GM21381 (cell line): Measurements from ENCODE around the gene TP53I13.

ENCODE experiments used
- ATAC-seq: cut with Tn5 transposase; IDR thresholded peaks from one replicate; pipeline ENCODE4 v1.9.1; 2021; ENCODE audit warnings: mild to moderate bottlenecking, moderate library complexity; ENCODE audit not compliant: unreplicated experiment

Gene TP53I13

GRCh38 chr17:29578626-29579485 is 10.4 kb downstream of the TP53I13 start:
- ATAC-seq, result no peak

- ATAC-seq, result peak; percentile 82
Measured at GRCh38 chr17:29579866-29580771, 11.6 kb downstream of the TP53I13 start.

- no peak for ATAC-seq
Measured at GRCh38 chr17:29581583-29582253, 13.2 kb downstream of the TP53I13 start.

- ATAC-seq, result no peak
Measured at GRCh38 chr17:29582254-29582765, 13.8 kb downstream of the TP53I13 start.

- ATAC-seq, result no peak
Measured at GRCh38 chr17:29582772-29583171, 14.3 kb downstream of the TP53I13 start.

- ATAC-seq, result no peak
Measured at GRCh38 chr17:29583324-29584248, 15.1 kb downstream of the TP53I13 start.

- ATAC-seq, result no peak
Measured at GRCh38 chr17:29584452-29585079, 16.1 kb downstream of the TP53I13 start.

- ATAC-seq, result no peak
Measured at GRCh38 chr17:29585080-29585751, 16.7 kb downstream of the TP53I13 start.

- ATAC-seq, result no peak
Measured at GRCh38 chr17:29586676-29587469, 18.4 kb downstream of the TP53I13 start.

GRCh38 chr17:29587591-29587990 is 19.1 kb downstream of the TP53I13 start:
- ATAC-seq, result no peak

GRCh38 chr17:29588017-29588561 is 19.6 kb downstream of the TP53I13 start:
- no peak for ATAC-seq

GRCh38 chr17:29588562-29589411 is 20.3 kb downstream of the TP53I13 start:
- peak; percentile 15 for ATAC-seq

GRCh38 chr17:29589524-29590410 is 21.3 kb downstream of the TP53I13 start, which contains the start of gene GIT1:
TSS of gene GIT1 (minus strand) at chr17:29589648. CDS start at chr17:29589378, 270 bp downstream.
- peak; percentile 54 for ATAC-seq

- ATAC-seq, result no peak
Measured at GRCh38 chr17:29590411-29591145, 22.1 kb downstream of the TP53I13 start.

- no peak for ATAC-seq
Measured at GRCh38 chr17:29591146-29591736, 22.7 kb downstream of the TP53I13 start.
